ENCODE data around the gene C2orf72. TPM values are rescaled to one million over a fixed set of nuclear protein-coding genes. Genes with fewer than 3 reads are reported as not detected.

C2orf72 gene
- total RNA-seq, 2 experiments from 2014 or later: 0.34 to 0.50 TPM

DNA sequence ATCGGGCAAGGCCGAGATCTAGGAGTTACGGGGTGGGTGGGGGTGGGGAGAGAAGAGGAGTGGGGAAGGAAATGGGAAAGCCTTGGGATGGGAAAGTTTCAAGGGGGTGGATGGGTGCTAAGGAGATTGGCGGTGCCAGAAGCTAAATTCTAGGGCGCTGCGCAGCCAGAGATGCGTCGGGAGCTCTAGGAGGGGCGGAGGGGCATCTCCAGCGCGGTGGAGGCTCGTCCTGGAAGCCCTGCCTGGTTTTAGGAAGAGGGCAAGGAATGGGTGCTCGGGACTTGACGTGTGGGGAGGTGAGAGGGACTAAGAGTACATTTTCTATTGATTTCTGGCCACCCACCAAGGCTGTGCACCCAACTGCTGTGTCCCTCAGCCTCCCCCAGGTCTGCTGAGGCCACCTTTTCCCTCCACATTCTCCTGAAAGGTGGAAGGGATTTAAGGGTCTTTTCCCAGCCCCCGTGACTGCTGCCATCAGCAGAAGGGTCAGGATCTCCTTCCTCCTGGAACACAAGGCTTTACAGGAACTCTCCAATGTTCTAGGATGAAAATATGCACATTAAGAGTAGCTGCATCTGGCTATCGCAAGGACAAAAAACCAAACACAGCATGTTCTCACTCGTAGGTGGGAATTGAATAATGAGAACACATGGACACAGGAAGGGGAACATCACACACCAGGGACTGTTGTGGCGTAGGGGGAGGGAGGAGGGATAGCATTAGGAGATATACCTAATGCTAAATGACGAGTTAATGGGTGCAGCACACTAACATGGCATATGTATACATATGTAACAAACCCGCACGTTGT is 1.4 kb downstream of the C2orf72 start:
- POLR2A ChIA-PET: no interaction called here
- CTCF ChIA-PET: no interaction called here

DNA sequence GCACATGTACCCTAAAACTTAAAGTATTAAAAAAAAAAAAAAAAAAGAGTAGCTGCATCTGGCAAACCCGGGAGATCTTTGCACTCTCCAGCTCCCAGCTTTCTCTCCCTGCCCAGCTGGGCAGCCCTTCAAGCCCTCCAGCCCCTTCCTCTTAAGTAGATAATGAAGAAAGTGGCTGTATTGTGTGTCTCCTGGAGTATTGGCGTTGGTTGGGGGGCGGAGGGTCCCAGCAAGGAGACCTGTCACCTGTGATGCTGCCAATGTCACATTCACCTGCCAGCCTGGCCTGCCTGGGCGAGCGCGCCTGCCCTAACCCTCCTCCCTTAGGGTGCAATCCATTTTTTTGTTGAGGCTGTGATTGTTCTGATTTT is 2.0 kb downstream of the C2orf72 start:
- POLR2A ChIA-PET: no interaction called here

DNA sequence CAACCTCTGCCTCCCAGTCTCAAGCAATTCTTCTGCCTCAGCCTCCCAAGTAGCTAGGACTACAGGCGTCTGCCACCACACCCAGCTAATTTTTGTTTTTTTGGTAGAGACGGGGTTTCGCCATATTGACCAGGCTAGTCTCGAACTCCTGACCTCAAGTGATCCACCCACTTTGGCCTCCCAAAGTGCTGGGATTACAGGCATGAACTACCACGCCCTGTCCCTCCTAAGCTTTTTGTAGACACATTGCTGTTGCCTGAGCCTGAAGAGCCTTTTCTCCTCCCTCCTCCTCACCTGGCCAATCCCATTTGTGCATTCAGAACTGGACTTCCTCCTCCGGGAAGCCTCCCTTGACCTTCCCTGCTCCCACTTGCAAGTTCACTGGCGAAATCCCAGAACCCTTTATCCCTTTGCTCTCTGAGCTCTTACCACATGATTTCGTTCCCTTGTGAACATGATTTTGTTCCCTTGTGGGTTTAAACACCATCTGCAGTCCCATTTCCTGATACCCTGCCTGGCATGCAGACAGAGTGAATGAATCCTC is 2.6 kb downstream of the C2orf72 start:
- CTCF ChIA-PET: interaction anchor here (1.1 to 1.4 kb wide), 2 partner anchors 13 to 17 kb away, joined by 3 read pairs; partner anchors contain the start of gene PSMD1

More for the DNA sequence above, 2.0 kb downstream of the C2orf72 start:
- CTCF ChIA-PET: interaction anchor here (1.1 to 1.4 kb wide), 2 partner anchors 14 to 18 kb away, joined by 3 read pairs; partner anchors contain the start of gene PSMD1

DNA sequence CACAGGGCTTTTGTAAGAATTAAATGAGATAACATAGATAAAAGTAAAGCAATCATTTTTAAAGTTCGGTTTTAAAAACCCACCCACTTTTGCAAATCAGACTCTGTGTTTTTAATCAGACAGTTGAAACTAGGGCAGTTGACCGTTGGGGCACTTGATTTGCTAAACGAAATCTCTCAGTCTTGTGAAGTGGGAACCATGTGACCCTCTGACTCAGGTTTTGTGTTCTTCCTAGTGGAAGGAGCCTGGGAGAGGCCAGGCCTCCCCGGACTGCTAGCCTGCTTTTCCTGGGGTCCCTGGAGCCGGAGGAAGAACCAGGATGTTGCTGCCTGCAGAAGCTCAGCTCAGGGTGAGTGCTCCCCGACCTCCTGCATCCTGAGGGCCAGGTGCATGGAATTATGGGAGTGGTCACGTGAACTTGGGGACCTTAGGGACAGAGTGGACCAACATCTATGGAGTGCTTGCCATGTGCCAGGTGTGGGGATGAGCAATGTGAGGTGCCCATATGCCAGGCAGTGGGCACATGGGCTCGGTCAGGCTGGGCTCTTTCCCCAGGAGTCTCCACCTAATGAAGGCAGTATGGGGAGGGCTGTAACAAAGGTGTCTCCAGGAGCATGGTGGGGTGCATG is 3.9 kb downstream of the C2orf72 start:
- ChIA-PET CTCF (interaction anchor here (1.5 kb wide), 1 partner anchor 12 kb away, joined by 4 read pairs; no protein-coding TSS in a partner anchor), POLR2A (no interaction called here)

More for the DNA sequence above, 2.6 kb downstream of the C2orf72 start:
- POLR2A ChIA-PET: no interaction called here

DNA sequence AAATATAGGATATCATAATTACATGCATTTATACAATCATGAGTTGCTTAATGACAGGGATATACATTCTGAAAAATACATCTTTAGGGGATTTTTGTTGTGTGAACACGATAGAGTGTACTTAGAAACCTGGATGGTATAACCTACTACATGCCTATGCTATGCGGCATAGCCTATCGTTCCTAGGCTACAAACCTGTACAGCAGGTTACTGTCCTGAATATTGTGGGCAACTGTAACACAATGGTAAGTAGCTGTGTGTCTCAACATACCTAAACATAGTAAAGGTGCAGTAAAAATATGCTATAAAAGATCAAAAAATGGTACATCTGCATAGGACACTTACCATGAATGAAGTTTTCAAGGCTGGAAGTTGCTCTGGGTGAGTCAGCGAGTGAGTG is 6.5 kb downstream of the C2orf72 start:
- ChIA-PET POLR2A (no interaction called here), CTCF (interaction anchor here (2.1 kb wide), 1 partner anchor 9 kb away, joined by 9 read pairs; no protein-coding TSS in a partner anchor)

DNA sequence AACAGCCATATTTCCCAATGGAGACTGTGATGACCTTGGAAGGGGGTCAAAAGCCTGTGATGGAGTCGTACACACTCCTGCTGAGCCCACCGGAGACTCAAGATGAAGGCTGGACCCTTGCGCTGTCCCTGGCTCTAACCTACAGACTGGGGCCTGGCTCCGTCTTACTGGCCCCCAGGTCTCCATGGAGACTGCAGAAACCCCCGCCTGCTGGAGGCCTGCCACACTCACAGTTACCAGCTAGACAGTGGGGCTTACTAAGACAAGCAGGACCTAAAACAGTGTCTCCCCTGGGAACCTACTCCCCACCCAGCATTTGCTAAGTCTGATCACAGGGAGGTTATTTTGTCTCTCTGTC is 9.6 kb downstream of the C2orf72 start:
- ChIA-PET POLR2A (no interaction called here), CTCF (interaction anchor here (0.7 kb wide), 1 partner anchor 1028 kb away, joined by 3 read pairs; no protein-coding TSS in a partner anchor)

DNA sequence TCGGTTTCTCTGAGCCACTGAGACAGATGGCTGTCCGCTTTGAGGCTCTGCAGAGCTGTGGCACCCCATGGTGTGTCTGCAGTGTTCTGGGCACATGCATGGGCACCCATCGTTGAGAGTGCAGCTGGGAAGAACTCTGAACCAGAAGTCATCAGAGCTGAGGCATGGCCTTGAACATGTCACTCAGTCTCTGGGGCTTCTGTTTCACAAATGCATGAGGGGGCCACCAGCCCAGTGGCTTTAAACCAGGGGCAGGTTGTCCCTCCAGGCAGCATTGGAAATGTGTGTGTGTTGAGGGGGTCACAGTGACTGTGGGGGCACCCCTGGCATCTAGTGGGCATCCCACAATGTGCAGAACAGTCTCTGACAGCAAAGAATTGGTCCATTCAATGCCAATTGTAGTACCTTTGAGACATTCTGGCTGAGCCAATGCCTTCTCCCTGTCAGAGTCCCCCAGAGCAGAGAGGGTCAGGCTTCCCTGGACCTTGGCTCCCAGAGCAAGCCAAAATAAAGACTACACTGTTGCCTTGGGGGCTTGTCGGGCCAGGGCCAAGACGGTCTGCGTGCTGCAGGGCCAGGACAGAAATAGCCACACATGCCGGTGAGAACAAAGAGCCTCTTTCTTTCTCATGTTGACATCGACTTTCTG is 10.1 kb downstream of the C2orf72 start:
- CTCF ChIA-PET: interaction anchor here (0.7 kb wide), 1 partner anchor 1027 kb away, joined by 3 read pairs; no protein-coding TSS in a partner anchor
- POLR2A ChIA-PET: no interaction called here

DNA sequence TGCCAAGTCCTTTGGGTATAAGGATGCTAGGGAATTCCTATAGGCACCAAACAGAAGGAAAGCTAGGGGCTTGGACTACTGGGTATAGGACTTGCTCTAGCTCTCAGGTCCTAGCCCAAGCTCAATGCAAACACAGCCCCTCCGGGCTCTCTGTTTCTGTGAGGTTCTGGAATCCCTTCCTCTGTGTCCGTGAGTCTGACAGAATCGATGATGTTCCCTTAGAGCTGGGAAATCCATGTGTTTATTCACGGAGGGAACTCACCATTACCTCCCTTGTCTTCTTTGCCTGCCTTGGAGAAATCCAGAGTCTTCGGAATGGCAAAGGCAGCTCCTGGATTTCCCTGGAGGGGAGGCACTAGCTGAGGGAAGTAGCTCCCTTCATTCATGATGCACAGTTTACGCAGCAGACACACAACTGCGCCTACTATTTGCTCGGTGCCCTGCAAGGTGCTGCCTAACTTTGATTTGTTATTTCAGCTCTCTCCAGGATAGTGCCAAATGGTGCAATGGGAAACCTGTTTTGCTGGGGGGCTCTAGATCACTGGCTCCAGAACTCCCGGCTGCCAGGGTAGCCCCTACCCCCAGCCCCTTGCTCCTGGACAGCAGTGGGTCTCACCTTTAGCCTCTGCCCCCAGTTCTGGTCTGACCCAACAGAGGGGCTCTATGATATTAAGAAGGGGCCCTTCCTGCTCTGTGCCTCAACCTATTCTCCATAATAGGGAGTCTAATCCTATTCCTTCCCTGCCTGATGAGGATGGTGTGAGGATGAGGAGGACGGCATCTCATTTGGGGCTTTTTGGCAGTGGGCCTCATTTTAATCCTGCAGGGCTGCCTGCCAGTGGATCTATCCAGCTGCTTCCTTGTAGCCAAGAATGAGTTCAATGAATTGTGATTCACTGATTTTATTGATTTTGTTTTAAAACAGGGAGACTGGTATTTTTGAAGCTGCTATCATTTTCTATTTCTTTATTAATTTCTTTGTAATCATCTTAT is 10.9 kb downstream of the C2orf72 start:
- ChIA-PET CTCF (no interaction called here), POLR2A (no interaction called here)

DNA sequence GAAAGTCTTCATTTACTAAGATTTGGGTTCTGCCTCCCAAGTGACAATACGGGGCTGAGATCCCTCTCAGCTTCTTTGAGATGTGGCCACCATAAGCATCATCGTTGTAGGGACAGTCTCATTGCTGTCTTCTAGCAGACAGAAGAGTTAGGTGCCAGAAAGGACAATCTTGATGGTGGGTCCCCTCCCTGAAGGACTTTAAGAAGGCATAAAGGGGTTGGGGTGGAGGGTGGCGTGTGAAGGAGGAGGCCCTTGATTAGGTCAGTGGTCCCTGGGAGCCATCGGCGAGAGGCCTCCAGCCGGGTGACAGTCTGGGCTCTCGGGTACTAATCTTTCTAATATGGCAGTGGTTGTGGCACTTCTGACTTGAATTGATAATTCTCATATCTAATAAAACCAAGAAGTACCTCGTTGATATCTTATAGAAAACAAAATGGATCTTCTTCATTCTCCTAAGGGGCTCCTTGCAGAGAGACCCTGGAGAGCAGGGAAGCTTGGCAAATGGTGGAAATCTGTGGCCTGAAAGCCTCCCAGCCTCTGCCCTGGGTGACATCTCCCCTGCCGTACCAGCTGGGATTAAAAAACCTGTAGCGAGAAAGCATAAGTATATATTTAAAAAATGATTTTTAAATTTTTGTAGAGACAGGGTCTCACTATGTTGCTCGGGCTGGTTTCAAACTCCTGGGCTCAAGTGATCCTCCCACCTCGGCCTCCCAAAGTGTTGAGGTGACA is 12.1 kb downstream of the C2orf72 start:
- POLR2A ChIA-PET: no interaction called here
- CTCF ChIA-PET: no interaction called here

DNA sequence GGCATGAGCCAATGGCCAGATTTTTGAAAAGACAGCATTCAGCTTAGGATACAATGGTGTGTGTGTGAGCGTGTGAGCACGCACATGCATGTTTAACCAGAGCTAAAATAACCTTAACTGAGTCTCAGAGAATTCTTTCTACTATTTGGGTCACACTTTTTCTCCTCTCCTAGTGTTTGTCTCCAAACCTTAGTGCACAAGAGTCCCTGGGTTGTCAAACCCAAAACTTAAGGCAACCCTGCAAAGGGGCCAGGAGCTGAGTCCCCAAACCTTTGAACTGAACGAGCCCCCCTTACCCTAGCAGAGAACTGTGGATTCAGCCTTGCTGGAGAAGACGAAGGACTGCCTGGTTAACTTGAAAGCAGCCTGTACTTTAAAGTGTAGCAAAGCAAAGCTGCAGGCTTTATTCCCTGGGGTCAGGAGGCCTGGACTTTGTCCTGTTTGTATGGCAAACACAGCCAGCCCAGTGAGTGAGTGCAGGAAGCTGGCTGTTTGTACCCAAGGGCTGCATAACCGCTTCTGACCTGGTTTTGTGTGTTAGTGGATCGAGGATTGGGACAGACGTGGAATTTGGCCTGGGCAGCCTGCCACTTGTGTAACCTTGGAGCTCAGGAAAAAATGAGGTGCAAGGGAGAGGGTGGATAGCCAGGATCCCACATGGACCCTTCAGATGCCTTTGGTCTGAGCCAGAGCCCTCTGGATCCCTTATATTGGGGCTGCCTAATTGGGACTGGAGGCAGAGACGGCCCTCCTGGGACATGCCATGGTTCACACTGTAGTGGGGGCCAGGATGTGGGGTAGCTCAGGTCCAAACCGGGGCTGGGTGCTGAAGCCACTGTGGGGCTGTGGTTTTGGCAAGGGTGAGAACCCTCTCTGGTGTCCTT is 12.9 kb downstream of the C2orf72 start:
- ChIA-PET POLR2A (no interaction called here), CTCF (interaction anchor here (1.2 kb wide), 1 partner anchor 148 kb away, joined by 3 read pairs; no protein-coding TSS in a partner anchor)

DNA sequence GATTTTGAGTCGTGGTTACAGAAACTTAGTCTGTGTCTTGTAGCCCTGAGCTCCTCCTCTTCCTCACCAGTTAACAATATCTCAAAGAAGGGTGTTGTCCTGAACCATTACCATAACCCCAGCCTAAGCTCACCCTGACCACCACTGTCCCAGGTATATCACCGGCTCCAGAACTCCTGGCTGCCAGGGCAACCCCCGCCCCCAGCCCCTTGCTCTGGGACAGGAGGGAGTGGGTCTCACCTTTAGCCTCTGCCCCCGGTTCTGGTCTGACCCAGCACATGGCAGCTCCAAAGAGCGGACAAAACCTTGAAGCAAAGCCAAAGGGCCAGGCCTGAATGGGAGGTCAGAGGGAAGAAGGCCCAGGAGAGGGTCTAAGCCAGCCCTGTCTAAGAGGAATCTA is 13.8 kb downstream of the C2orf72 start:
- POLR2A ChIA-PET: no interaction called here
- CTCF ChIA-PET: interaction anchor here (1.2 kb wide), 1 partner anchor 149 kb away, joined by 3 read pairs; no protein-coding TSS in a partner anchor

DNA sequence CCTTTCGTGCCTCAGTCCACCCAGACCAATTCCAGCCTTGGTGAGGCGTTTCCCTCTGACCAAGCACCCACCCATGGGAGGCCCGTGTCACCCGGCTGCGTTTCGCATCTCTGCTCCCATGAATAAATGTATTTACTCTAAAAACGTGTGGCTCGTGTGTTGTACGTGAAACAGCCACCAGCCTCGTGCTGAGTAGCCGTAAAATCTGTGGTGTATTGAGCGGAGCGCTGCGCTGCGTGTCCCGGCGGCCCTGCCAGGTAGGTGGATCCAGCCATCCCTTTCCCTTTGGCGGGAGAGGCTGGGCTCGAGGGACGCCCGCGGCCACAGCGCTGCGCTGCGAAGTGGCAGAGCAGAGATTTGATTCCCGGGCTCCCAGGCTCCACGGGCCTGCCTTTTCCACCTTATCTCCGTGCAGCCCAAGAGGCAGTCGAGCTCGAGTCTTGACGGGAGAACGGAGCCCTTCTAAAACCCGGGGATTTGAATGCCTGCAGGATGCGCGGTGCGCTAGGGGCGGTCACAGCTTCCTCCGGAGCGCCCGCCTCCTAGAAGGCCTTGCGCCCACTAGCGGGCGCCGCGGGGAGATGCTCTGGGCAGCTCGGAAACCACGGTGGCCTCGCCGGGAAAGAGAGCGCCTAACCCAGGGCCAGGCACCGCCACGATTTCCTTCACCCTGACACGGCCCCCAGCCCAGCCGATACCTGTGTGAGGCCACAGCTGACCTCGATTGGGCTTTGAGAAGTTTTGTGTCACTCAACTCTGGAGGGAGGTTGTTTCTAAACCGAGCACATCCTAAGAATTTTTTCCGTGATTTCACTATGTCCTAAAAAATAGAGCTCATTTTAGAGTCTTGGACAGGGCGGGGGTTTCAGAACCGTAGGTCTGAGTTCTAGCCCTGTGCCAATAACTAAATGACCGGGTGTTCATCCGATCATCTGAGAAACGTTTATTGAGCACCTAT is 15.4 kb downstream of the C2orf72 start:
- ChIA-PET CTCF (interaction anchor here (0.6 to 1.6 kb wide), 20 partner anchors 8 to 408 kb away, joined by 3 to 14 read pairs (median 3); no protein-coding TSS in a partner anchor), POLR2A (no interaction called here)

DNA sequence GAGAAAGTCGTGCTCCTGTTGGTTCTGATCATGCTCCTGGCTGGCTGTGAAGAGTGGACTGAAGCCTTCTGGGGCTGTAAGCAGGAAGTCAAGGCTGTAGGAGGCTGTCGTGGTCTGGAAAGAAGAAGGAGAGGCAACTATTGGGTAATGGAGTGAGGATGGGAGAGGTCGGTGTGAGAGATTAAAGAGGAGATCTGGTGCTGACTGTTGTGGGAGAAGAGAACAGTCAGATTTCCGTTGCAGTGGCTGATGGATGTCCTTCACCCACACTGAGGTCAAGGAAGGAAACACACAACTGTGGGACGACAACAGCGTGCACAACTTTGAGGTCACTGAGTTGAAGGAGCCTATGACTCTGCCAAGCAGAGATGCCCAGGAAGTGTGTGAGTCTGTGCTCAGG is 16.5 kb downstream of the C2orf72 start:
- ChIA-PET POLR2A (no interaction called here), CTCF (interaction anchor here (0.9 to 1.6 kb wide), 2 partner anchors 24 to 230 kb away, joined by 3 to 14 read pairs; no protein-coding TSS in a partner anchor)

DNA sequence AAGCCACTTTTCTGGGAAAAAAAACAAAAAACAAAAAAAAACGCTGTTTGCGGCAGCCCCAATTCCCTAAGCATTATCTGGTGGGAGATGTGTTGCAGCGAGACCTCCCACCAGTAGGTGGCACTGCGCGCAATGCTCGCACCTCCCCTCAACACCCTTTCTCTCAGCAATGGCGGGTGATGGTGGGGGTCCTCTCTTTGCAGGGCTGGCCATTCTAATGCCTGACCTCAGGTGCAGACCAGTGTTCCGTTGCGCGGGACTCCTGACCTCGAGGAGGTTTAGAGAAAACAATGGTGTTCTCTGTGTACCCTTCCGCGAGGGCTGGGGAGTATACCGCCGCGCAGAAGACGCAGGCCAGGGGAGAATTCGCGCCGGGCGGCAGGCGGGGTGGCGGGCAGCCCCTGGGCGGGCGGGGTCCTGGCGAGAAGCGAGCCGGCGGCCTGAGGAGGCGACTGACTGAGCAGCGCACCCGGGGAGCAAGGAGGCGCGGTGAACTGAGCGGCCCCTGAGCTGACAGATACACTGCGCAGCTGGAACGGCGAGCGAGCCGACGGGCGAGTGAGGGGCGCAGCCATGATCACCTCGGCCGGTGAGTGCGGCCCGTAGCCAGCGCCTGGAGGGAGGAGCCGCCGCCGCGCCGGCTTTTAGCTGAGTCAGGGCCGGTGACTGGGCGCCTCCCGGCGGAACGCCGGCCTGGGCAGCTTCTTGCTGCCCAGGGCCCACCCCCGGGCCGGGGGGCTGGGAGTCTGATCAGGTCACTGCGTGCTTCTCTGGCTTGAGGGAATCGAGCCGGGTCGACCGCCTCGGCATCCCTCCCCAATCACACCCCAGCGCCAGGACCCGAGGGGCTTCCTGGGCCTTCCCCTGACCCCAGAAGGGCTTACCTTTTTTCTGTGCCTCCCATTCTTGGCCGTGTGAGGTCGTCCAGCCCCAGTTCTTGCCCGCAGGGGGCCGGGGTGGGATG is 19.4 kb downstream of the C2orf72 start, which contains the start of gene PSMD1:
TSS of gene PSMD1 (plus strand) at position 415 of the 964 bp plus-strand sequence. CDS start at position 574, 159 bp downstream.
- ChIA-PET POLR2A (no interaction called here), CTCF (interaction anchor here (0.7 to 1.7 kb wide), 8 partner anchors 11 to 232 kb away, joined by 3 to 6 read pairs (median 3); no protein-coding TSS in a partner anchor)

DNA sequence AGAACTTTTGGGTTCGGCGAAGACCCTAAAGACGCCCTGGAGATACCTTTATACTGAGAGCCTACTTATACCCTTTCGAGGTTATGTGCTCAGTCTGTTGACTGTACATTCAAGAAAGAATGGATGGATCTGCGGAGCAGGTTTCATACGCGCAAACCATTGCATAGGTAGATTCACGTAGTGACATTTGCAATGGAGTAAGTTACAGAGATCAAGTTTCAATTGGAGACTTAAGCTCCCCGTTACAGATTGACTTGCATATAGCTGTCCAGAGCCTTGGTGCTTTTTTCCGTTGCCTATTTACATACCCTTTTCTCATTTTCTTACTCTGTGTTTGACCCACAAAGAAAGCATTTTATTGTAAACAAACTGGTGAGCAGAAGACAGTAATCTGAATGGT is 20.3 kb downstream of the C2orf72 start:
- POLR2A ChIA-PET: no interaction called here
- CTCF ChIA-PET: interaction anchor here (0.9 to 1.7 kb wide), 6 partner anchors 12 to 233 kb away, joined by 3 to 6 read pairs (median 3); no protein-coding TSS in a partner anchor

Measured in activated CD8-positive, alpha-beta memory T cell treated with anti-CD3 and anti-CD28 coated beads for 36 hours (primary cell).